ENCODE results near the gene EMC9. TPM values are rescaled to one million over a fixed set of nuclear protein-coding genes. Genes with fewer than 3 reads are reported as not detected.

Gene EMC9
- total RNA-seq, 1 donor from 2014 or later = 18.5 TPM

DNA sequence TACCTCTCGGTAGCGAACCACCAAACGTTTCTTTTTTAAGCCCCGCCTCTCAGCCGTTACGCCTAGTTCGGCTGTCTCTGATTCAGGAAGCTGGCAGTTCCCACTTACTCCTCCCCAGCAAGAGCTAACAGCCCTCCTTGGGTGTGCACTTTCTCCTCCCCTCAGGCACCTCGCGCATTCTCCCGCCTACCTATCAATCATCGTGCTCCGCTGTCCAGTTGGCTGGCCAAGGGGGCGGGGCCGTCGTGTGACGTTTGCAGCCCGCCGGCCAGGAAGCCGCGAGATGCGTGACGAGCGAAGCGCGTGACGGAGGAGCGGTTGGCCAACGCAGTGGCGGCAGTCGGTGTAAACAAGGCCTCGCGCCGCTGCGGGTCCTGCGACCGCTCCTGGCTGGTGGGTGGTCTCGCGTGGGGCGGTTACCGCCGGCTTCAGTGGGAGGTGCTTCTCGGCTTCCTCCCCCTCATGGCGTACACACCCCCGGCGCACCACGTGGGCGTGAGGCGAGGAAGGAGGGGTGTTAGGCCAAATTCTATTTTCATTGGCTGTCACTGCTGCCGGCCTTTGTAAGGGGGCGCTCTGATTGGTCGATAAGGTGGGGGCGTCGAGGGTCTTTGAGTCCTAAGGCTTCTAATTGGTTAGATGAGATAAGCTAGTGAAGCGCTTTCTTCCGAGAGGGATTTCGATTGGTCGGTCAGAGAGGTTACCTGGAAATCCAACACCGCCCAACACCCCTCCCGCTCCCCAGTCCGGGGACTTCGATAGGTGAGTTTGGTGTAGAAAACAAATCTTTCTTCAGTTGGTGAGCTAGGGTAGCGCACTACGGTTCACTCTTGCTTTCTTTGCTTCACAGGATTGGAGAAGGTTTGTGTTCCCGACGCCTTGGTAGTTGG lies 26.6 kb downstream of the EMC9 start, which contains the start of the genes DCAF11 and NRL:
TSS of gene DCAF11 (plus strand) at position 246 of the 890 bp plus-strand sequence. CDS start 818 bp downstream, outside the sequence.
TSS of gene NRL (minus strand) at position 418 of the 890 bp plus-strand sequence. CDS start 32,101 bp downstream, outside the sequence.
- TF ChIP-seq EZH2 (IDR thresholded peaks at IDR 0.05; ENCODE audit: insufficient read depth, low read length) (no peak), CTCF (IDR thresholded peaks at IDR 0.05; ENCODE audit: insufficient read depth, low read depth, low read length) (no peak)
- Histone ChIP-seq H2AFZ (ENCODE audit: low read depth, low read length) (peak within 1 kb of the TSS; percentile 97), H3K36me3 (ENCODE audit: insufficient read depth, low read length) (peaks cover 17% of the 10 kb centered on the region), H3K9me3 (ENCODE audit: insufficient read depth, low read depth, low read length) (no peaks in the 10 kb centered on the region), H3K4me2 (ENCODE audit: low read length) (peak within 1 kb of the TSS; percentile 97), H3K4me3 (ENCODE audit: insufficient read depth, low read depth, low read length) (peak within 1 kb of the TSS; percentile 88), H3K4me1 (ENCODE audit: insufficient read depth, low read length) (peaks cover 13% of the 10 kb centered on the region), H4K20me1 (ENCODE audit: insufficient read depth, low read length) (no peaks in the 10 kb centered on the region), H3K27ac (ENCODE audit: low read depth, low read length) (peak within 1 kb of the TSS; percentile 99), H3K79me2 (ENCODE audit: insufficient read depth, low read length) (peaks cover 7% of the 10 kb centered on the region), H3K9ac (ENCODE audit: low read length) (peak within 1 kb of the TSS; percentile 93), H3K27me3 (ENCODE audit: insufficient read depth, low read length) (no peaks in the 10 kb centered on the region)
- Mint-ChIP-seq H3K4me1 (ENCODE audit: low read depth, unreplicated experiment) (peaks cover 8% of the 10 kb centered on the region), H3K9me3 (ENCODE audit: unreplicated experiment) (no peaks in the 10 kb centered on the region), H3K27ac (ENCODE audit: unreplicated experiment) (peak within 1 kb of the TSS; percentile 98), H3K4me3 (ENCODE audit: unreplicated experiment) (peak within 1 kb of the TSS; percentile 94), H3K27me3 (ENCODE audit: low read depth, unreplicated experiment) (no peaks in the 10 kb centered on the region), H3K36me3 (ENCODE audit: low read depth, unreplicated experiment) (peaks cover 20% of the 10 kb centered on the region)
- FAIRE-seq (peak; percentile 37), DNase-seq (ENCODE audit: low read depth) (peak; percentile 99)

DNA sequence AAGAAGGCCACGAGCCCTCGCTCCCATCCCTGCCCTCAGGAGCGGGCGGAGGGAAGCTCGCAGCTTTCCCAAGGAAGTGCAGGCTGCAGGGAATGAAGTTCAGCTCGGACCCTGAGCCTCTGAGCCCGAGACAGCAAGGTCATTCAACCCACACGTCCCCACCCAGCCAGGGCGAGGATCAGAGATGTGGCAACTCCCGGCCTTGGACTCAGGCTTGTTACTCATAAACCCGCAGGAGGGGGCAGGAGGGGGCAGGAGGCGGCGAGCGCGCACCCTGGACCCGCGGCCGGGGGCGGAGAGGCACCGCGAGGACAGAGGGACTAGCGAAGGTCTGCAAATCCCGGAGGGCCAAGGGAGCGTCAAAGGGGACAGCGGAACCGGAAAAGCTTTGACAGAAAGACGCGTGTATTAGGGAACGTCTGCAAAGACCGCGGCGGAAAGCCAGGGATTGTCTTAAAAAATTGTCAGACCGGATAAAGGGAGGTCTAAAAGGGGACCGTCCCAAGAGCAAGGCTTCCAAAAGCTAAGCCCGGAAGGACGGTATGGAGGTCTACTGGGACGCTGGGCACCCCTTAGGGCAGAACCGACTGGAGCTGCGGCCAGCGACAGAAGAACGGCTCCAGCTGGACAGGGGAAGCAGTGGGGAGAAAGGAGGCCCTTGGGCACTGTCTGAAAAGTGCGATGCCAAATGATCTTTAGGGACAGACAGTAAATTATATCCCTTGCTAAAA lies 27.4 kb downstream of the EMC9 start:
- FAIRE-seq = no peak

More for the DNA sequence above, 27.4 kb downstream of the EMC9 start:
- H2AFZ ChIP-seq (ENCODE audit: low read depth, low read length) = peak overlapping the region; percentile 97
- H3K4me3 ChIP-seq (ENCODE audit: insufficient read depth, low read depth, low read length) = peak overlapping the region; percentile 88
- peaks cover 13% of the 10 kb centered on the region for H3K4me1 ChIP-seq (ENCODE audit: insufficient read depth, low read length)
- no peaks in the 10 kb centered on the region for H3K9me3 ChIP-seq (ENCODE audit: insufficient read depth, low read depth, low read length)
- H3K79me2 ChIP-seq (ENCODE audit: insufficient read depth, low read length) = peaks cover 7% of the 10 kb centered on the region
- H3K27me3 ChIP-seq (ENCODE audit: insufficient read depth, low read length) = no peaks in the 10 kb centered on the region
- peak overlapping the region; percentile 99 for H3K27ac ChIP-seq (ENCODE audit: low read depth, low read length)
- peak overlapping the region; percentile 98 for H3K27ac Mint-ChIP-seq (ENCODE audit: unreplicated experiment)
- peaks cover 11% of the 10 kb centered on the region for H3K36me3 ChIP-seq (ENCODE audit: insufficient read depth, low read length)
- no peaks in the 10 kb centered on the region for H3K9me3 Mint-ChIP-seq (ENCODE audit: unreplicated experiment)
- peaks cover 9% of the 10 kb centered on the region for H3K4me1 Mint-ChIP-seq (ENCODE audit: low read depth, unreplicated experiment)
- H3K4me3 Mint-ChIP-seq (ENCODE audit: unreplicated experiment) = peak overlapping the region; percentile 94
- H3K27me3 Mint-ChIP-seq (ENCODE audit: low read depth, unreplicated experiment) = no peaks in the 10 kb centered on the region
- DNase-seq (ENCODE audit: low read depth) = peak; percentile 88
- peak overlapping the region; percentile 93 for H3K9ac ChIP-seq (ENCODE audit: low read length)
- H4K20me1 ChIP-seq (ENCODE audit: insufficient read depth, low read length) = no peaks in the 10 kb centered on the region
- TF ChIP-seq EZH2 (IDR thresholded peaks at IDR 0.05; ENCODE audit: insufficient read depth, low read length) (no peak), CTCF (IDR thresholded peaks at IDR 0.05; ENCODE audit: insufficient read depth, low read depth, low read length) (no peak)
- H3K36me3 Mint-ChIP-seq (ENCODE audit: low read depth, unreplicated experiment) = peaks cover 15% of the 10 kb centered on the region
- H3K4me2 ChIP-seq (ENCODE audit: low read length) = peak overlapping the region; percentile 97
